HG02840 (cell line): ENCODE results near the gene EDARADD.
"Not testable (repeated sequence)": the region's sequence is repeated elsewhere in the genome, so short reads cannot be mapped to it uniquely, and the experiment has no call there.

Experiments used
- ATAC-seq: cut with Tn5 transposase; IDR thresholded peaks from one replicate; pipeline ENCODE4 v1.9.1; 2021; ENCODE audit warnings: mild to moderate bottlenecking, moderate library complexity, moderate number of reproducible peaks; ENCODE audit not compliant: unreplicated experiment, low FRiP score

Gene EDARADD

GRCh38 chr1:236393681-236394481 is at the start of gene EDARADD:
TSS of gene EDARADD (plus strand) at chr1:236394286. CDS start at chr1:236394445, 159 bp downstream.
- no peak for ATAC-seq

- ATAC-seq: no peak
Measured at GRCh38 chr1:236345728-236346127, 48.4 kb upstream of the EDARADD start.

GRCh38 chr1:236348071-236348470 is 46.0 kb upstream of the EDARADD start:
- no peak for ATAC-seq

GRCh38 chr1:236350308-236350707 is 43.8 kb upstream of the EDARADD start:
- ATAC-seq: no peak

- no peak for ATAC-seq
Measured at GRCh38 chr1:236351875-236352573, 42.1 kb upstream of the EDARADD start.

- ATAC-seq: not testable (repeated sequence)
Measured at GRCh38 chr1:236352747-236353146, 41.3 kb upstream of the EDARADD start.

GRCh38 chr1:236353813-236354212 is 40.3 kb upstream of the EDARADD start:
- ATAC-seq: no peak

GRCh38 chr1:236354330-236355147 is 39.5 kb upstream of the EDARADD start:
- no peak for ATAC-seq

- ATAC-seq: no peak
Measured at GRCh38 chr1:236356141-236356540, 37.9 kb upstream of the EDARADD start.

GRCh38 chr1:236361909-236362590 is 32.0 kb upstream of the EDARADD start:
- no peak for ATAC-seq

- no peak for ATAC-seq
Measured at GRCh38 chr1:236363237-236363636, 30.8 kb upstream of the EDARADD start.

- no peak for ATAC-seq
Measured at GRCh38 chr1:236365999-236366570, 28.0 kb upstream of the EDARADD start.

GRCh38 chr1:236366681-236367080 is 27.4 kb upstream of the EDARADD start:
- ATAC-seq: not testable (repeated sequence)

GRCh38 chr1:236370420-236370819 is 23.7 kb upstream of the EDARADD start:
- no peak for ATAC-seq

- no peak for ATAC-seq
Measured at GRCh38 chr1:236371083-236371482, 23.0 kb upstream of the EDARADD start.

- ATAC-seq: no peak
Measured at GRCh38 chr1:236377832-236378535, 16.1 kb upstream of the EDARADD start.

- no peak for ATAC-seq
Measured at GRCh38 chr1:236381565-236382158, 12.4 kb upstream of the EDARADD start.

- no peak for ATAC-seq
Measured at GRCh38 chr1:236388332-236388731, 5.8 kb upstream of the EDARADD start.

GRCh38 chr1:236389253-236389652 is 4.8 kb upstream of the EDARADD start:
- no peak for ATAC-seq
